GM21619 (cell line): ENCODE data around the gene RNF227.
A peak's percentile ranks its signal among the peaks of the same experiment; 100 is the strongest.
"Not testable (repeated sequence)": the region's sequence is repeated elsewhere in the genome, so short reads cannot be mapped to it uniquely, and the experiment has no call there.

Experiments
- ATAC-seq: cut with Tn5 transposase; IDR thresholded peaks from one replicate; pipeline ENCODE4 v1.9.1; 2021; ENCODE audit not compliant: unreplicated experiment

Gene RNF227

DNA sequence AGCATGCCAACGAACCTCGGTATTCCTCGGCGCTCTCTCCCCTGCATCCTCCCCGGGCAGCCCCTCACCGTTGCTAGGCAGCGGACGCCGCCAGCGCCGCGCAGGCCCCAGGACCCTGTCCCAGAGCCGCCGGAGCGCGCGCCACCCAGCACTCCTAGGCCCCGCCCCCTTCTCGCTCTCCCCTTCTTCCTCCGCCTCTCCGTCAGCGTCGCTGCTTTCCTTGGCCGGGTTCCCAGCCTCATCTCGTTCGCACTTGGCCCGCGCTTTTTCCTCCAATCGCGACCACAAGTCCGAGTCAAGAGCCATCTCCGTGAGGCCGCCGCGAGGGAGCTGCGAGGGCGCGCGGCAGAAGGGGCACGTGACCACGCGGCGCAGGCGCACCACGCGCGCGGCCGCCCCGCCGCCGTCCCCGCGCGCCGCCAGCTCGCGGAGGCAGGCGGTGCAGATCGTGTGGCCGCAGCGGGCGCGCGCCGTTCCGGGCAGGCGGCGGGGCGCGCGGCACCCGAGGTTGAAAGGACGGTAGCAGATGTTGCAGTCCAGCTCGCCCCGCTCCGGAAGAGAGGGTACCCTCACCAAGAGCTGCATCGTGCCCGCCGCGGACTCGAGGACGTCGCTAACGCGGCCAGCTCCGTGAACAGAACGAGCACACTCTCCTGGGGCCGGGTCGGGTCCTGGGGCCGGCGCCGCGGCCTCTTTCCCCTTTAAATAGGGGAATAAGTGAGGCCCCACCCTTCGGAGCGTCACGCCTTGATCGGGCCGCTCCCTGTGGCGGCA lies at the start of gene RNF227:
RNF227 (minus strand) TSS at position 679 of the 774 bp plus-strand sequence; CDS start at position 585, 94 bp downstream.
- peak; percentile 63 for ATAC-seq

DNA sequence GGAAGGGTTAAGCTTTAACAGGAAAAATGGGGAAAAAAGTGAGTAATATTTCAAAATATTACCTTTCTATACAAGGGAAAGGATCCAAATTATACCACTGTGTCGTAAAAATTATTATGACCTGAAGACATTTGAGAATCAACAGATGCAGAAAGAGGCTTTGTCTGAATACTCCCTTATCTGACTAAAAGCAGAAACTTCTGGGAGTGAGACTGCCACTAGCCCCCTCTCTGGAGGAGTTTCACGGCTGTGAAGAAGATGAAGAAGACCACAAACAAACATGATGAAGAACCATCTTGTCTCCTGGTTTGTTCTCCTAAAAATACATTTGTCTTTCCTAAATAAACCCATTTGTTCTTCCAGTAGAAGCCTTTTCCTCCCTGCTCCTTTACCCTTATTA lies 45.3 kb upstream of the RNF227 start:
- no peak for ATAC-seq

DNA sequence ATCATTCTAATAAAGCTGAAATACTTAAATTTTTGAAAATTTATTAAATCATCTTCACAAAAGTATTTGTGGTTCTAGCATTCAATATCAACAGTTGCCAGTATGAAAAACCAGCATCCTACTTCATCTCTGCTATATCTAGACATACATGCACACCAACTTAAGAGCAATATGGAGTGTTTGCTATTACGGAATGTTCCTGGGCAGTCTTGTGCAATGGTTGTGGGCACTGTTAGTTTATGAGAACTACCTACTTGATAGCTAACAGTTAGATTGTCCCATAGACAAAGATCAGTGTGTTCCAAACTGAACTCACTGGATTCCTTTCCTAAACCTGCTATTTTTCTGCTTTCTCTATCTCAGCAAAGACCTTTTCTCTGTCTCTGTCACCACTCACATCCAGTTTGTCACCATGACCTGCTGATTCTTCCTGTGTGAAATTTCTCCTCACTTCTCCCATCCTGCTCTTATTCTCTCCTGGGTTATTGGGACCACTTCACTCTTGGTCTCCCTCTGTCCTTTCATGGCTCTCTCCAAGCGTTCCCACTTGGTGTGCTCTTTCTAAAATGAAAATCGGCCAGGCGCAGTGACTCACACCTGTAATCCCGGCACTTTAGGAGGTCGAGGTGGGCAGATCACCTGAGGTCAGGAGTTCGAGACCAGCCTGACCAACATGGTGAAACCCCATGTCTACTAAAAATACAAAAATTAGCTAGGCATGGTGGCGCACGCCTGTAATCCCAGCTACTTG lies 43.6 kb upstream of the RNF227 start:
- no peak for ATAC-seq

DNA sequence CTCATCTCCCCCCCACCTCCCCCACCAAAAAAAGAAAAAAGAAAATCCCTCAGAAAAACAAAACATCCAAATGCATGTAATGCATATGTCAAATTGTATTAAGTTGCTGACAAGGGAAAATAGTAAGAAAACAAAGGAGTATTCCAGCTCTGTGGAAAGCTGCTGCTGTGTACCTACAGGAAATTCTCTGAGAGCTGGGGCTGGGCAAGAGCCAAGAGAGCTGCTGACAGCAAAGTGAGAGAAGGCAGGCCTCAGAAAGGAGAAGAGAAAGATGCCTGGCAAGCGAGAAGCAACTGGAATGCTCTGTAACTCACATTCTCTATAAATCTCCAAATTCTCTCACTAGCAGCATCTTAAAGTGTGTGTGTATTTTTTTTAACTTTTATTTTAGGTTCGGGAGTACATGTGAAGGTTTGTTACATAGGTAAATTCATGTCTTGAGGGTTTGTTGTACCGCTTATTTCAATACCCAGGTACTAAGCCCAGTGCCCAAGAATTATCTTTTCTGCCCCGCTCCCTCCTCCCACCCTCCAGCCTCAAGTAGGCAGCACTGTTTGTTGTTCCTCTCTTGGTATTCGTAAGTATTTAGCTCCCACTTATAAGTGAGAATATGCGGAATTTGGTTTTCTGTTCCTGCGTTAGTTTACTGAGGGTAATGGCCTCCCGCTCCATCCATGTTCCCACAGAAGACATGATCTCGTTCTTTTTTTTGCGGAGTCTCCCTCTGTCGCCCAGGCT lies 40.3 kb upstream of the RNF227 start:
- no peak for ATAC-seq

DNA sequence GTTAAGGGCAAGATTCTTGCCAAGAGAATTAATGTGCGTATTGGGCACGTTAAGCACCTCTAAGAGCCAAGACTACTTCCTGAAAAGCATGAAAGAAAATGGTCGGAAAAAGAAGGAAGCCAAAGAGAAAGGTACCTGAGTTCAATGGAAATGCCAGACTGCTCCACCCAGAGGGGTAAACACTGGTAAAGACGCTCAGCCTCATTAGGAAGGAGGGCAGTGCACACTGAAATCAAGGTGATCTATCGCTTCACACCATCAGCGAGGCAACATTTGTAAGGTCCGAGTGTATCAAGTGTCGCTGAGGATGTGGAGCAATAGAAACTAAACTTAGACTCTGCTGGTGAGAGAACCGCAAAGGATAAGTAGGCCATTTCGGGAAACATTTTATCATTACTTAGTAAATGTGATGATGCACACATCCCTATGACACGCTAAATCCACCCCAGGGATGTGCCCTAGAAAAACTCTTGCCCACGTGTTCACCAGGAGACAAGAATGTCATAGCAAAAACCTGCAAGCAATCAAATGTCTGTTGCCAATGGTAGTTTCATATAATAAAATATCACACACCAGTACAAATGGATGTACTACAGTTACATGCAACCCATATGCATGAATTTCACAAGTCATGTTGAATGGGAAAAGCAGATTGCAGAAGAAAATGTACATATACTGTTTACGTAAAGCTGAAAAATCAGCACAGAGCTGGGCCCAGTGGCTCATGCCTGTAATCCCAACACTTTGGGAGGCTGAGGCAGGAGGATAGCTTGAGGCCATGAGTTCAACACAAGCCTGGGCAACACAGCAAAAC lies 39.5 kb upstream of the RNF227 start:
- no peak for ATAC-seq

DNA sequence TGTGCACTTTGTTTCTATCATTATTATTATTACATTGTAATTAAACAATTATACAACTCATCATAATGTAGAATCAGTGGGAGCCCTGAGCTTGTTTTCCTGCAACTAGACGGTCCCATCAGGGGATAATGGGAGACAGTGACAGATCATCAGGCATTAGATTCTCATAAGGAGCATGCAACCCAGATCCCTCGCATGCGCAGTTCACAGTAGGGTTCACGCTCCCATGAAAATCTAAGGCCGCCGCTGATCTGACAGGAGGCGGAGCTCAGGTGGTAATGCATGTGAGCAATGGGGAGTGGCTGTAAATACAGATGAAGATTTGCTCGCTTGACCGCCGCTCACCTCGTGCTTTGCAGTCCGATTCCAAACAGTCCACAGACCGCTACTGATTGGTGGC lies 37.2 kb upstream of the RNF227 start:
- not testable (repeated sequence) for ATAC-seq

DNA sequence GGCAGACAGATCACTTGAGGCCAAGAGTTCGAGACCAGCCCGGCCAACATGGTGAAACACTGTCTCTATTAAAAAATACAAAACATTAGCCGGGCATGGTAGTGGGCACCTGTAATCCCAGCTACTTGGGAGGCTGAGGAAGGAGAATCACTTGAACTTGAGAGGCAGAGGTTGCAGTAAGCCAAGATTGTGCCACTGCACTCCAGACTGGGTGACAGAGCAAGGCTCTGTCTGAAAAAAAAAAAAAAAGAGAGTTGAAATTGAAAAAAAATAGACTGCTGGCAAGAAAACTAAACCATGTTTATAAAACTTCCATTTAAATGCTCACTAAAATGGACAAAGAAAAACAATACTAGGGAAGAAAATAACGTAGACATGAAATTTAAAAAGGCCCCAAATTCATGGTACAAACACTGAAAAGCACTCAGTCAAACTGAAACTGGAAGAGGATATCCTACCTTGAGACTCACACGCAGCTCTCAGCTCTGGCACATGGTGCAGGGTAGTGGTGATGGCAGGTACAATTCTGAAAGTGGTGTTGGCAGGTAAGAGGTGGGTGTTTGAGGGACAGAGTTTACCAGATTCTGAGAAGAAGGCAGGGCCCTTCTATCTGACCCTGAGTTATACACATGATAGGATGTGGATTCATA lies 35.2 kb upstream of the RNF227 start:
- ATAC-seq, result peak; percentile 74

DNA sequence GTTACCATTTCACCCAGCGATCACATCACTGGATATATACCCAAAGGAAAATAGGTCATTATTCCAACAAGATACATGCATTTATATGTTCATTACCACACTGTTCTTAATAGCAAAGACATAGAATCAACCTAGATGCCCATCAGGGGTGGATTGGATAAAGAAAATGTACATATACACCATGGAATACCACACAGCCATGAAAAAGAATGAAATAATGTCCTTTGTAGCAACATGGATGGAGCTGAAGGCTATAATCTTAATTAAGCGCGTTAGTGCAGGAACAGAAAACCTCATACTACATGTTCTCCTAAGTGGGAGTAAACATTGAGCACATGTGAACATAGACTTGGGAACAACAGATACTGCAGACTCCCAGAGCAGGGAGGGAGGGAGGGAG lies 34.5 kb upstream of the RNF227 start:
- no peak for ATAC-seq

DNA sequence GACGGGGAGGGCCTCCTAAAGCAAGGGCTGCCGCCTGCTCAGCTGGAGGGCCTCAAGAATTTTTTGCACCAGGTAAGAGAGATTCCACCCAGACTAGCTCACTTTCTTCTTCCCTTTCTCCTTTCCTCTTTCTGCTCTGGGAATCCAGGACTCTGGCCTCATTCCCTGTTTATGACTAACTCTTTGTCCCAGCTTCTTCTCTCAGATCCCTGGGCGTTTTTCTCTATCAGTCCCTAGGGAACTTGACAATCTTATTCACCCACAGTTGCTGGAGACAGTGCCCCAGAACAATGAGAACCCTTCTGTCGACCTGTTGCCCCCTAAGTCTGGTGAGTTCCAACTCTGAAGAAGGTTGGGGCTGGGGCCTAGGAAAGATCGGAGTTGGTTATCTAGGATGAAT lies 31.6 kb upstream of the RNF227 start:
- no peak for ATAC-seq

DNA sequence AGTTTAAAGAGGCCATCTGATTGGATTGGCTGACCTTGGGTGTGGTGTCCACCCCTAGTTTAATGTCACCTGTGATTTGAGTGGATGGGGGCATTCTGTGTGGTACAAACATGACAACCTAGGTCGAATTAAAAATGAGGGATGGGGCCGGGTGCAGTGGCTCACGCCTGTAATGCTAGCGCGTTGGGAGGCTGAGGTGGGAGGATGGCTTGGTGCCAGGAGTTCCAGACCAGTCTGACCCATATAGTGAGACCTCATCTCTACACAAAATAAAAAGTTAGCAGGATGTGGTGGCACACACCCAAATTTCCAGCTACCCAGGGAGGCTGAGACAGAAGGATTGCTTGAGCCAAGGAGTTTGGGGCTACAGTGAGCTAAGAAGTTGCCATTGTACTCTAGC lies 30.4 kb upstream of the RNF227 start:
- ATAC-seq, result no peak

DNA sequence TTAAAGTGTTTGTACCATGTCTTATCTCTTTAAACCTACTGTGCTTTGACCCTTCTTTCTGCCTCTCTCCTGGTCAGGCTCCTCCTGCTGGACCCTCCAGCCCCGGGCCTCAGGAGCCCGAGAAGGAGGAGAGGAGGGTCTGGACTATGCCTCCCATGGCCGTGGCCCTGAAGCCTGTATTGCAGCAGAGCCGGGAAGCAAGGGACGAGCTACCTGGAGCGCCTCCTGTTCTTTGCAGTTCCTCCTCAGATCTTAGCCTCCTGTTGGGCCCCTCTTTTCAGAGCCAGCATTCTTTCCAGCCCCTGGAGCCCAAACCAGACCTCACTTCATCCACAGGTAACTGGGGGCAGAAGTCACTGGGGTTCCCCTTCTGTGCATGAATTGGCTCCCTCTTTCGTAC lies 29.6 kb upstream of the RNF227 start:
- no peak for ATAC-seq

DNA sequence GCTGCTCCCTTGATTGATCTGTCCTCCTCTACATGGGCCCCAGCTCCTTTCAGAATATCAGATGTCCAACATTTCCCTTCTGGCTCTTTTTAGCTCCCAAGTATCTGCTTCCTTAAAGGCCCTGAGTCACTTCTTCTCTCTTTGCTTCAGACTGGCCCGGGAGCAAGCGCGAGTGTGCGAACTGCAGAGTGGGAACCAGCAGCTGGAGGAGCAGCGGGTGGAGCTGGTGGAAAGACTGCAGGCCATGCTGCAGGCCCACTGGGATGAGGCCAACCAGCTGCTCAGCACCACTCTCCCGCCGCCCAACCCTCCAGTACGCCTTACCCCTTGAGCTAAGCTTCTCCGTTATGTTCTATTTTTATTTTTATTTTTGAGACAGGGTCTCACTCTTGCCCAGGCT lies 28.2 kb upstream of the RNF227 start:
- no peak for ATAC-seq

DNA sequence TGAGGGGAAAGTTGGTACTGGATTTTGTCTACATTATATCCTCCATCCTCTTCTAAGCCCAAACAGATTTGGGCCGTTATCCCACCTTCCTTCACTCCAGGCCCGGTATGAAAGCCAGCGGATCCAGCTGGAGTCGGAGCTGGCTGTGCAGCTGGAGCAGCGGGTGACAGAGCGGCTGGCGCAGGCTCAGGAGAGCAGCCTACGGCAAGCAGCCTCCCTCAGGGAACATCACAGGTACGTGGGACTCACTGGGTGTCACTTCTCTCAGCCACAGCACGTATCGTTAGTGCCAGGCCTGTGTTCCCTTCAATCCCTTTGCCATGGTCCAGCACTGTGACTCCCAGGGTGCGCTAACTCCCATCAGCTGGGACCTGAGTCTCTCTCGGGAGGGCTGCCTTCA lies 27.2 kb upstream of the RNF227 start:
- no peak for ATAC-seq

DNA sequence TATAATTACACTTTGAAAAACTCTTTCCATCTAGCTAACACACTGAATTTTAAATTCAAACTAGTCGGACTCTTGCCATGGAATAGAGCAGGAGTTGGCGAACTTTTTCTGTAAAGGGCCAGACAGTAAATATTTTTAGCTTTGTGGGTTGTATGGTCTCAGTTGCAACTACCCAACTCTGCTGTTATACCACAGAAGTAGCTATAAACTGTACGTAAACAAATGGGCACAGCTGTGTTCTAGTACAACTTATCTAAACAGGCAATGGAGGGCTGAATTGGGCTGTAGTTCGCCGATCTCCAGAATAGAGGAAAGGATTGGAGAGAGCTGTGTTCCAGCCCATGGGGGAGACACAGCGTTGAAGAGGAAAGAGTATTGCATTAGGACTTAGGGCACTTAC lies 24.7 kb upstream of the RNF227 start:
- ATAC-seq, result no peak

DNA sequence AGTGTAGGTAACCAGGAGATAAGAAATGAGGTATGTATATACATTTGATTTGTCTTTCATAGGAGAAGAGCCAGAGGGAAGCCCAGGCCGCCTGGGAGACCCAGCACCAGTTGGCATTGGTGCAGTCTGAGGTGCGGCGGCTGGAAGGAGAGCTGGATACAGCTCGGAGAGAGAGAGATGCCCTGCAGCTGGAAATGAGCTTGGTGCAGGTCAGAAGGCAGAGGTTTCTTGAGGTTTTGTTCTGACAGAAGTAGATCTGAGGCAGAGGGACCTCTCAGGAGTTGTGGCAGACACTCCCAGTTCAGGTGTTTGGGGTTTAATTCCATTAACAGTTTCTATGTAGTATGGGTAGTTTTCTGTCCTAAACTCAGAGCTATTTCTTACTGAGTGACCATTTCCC lies 23.9 kb upstream of the RNF227 start:
- no peak for ATAC-seq

DNA sequence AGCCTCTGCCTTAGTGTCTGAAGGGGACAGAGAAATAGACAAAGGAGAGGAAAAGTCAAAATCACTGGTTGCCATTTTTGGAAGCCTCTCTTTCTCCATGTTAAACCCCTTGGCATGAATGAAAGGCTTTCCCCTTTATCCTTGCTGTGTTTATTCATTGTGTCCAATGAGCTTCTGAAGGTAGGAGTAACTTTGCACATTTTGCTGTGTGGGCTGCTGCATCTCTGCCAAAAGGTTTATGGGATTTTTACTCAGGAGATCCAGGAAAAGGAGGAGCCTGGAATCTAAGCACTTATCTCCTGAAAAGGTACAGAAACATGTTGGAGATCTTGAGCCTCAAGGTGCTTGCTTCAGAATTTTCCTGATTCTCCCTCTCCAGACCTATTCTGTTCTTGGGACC lies 19.8 kb upstream of the RNF227 start:
- no peak for ATAC-seq

DNA sequence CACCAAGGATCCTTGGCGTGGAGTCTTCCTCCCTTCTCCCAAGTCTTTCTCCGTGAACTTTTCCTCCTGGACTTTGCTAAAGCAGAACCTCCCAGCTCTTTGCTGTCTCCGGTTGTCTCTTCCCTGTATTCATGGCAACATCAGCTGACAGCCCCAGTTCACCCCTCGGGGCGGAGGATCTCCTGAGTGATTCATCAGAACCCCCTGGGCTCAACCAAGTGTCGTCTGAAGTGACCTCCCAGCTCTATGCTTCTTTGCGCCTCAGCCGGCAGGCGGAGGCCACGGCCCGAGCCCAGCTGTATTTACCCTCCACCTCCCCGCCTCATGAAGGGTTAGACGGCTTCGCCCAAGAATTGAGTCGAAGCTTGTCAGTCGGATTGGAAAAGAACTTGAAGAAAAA lies 16.9 kb upstream of the RNF227 start:
- ATAC-seq, result no peak

DNA sequence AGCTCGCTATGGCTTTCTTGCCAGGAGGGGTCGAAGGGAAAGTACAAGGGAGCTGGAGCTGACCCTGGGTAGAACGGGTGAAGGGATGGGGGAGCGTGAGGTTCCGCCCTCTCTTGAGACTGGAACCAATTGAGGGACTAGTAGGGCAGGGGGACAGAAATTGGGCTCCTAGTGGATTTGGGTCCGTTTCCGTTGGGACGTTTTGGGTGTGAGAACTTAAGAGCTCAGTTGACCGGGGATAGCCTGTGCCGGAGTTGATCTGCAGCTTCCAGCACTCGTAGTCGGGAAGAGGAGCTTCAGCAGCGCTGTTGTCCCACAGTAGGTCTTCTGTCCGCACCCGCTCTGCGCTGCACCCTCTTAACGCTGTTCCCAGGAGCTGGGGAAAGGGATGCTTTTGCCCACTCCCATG lies 16.4 kb upstream of the RNF227 start:
- no peak for ATAC-seq

DNA sequence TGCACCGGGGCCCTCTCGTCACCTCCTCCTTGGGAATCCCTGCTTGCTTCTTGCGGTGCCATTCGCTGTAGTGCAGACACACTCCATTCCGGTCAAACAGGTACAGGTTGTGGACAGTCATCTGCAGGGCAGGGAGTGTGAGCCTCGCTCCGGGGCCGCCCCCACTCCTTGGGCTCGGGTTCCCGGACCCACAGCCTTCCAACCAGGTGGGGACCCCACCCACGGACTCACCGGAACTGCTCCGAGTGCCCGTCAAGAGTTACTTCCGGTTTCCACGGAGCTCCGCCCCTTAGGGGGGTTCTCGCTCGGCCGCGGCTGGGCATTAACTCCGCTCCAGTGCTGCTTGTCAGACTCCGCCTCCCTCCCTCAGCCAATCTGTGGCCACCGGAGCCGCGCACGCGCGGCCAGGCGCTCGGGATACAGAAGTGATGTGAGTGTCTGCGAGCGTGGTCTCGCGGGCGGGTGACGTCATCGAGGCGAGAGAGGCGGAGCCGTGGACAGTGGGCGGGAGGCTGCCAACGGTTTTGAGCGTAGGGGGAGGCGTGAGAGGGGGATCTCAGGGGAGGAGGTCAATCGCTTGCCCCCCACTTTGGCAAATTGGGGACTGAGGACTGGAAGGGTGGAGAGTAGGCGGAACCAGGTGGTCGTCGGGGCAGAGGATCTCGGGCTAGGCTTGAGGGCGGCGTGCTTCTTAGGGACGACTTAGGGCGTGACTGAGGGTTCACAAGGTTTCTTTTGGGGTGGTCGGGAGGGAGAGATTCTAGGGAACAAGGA lies 15.8 kb upstream of the RNF227 start, which contains the start of the genes CNTROB and TRAPPC1:
CNTROB (plus strand) TSS at position 498 of the 774 bp plus-strand sequence. CDS start 874 bp downstream, outside the sequence.
TRAPPC1 (minus strand) TSS at position 238 of the 774 bp plus-strand sequence; CDS start at position 121, 117 bp downstream.
- ATAC-seq, result peak; percentile 85
